GM23248 (cell line): ENCODE measurements around the gene GCKR.
"Not testable (repeated sequence)": the region's sequence is repeated elsewhere in the genome, so short reads cannot be mapped to it uniquely, and the experiment has no call there.

Experiments used
- EZH2 ChIP-seq: fragments of 200-600 bp; sonication (generic); IDR thresholded peaks from 2 replicates; pipeline ENCODE4 v1.6.1; 2018; ENCODE audit warnings: antibody characterized with exemption, mild to moderate bottlenecking; ENCODE audit not compliant: insufficient read depth, poor library complexity, severe bottlenecking
- EZH2phosphoT487 ChIP-seq: fragments of 200-600 bp; sonication (generic); IDR thresholded peaks from 2 replicates; pipeline ENCODE4 v1.6.1; 2018; ENCODE audit warnings: antibody characterized with exemption, moderate library complexity, mild to moderate bottlenecking, low read depth; ENCODE audit not compliant: insufficient read depth

DNA sequence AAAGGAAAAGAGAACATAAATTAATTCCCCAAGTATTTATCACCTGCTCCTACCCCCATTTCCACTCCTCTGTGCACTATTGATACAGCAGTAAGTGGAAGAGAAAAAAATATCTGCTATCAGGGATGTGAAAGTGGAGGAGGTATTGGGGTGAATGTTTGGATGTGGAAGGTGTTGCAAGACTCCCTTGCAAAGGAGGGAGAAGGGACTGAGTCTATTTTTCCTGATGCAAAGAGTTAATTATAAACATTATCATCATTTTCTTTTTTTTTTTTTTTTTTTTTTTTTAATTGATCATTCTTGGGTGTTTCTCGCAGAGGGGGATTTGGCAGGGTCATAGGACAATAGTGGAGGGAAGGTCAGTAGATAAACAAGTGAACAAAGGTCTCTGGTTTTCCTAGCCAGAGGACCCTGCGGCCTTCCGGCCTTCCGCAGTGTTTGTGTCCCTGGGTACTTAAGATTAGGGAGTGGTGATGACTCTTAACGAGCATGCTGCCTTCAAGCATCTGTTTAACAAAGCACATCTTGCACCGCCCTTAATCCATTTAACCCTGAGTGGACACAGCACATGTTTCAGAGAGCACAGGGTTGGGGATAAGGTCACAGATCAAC lies 42.3 kb downstream of the GCKR start:
- not testable (repeated sequence) for TF ChIP-seq EZH2, EZH2phosphoT487
